Thyroid gland (tissue), 4 donors: ENCODE data around the gene SNED1. TPM values are rescaled to one million over a fixed set of nuclear protein-coding genes. Genes with fewer than 3 reads are reported as not detected.

Experiments
- DNase-seq, 2 donors: peaks; one replicate each; pipeline ENCODE4 v3.0.0-alpha.2; 2019
- H3K27ac ChIP-seq, 3 donors: fragments of 200-600 bp; sonication (generic); 1 replicate in 2 of 3; 2 replicates in 1 of 3; pipeline ENCODE4 v1.5.1; 2016 to 2019; ENCODE audit warnings: mild to moderate bottlenecking in 1 of 3, moderate library complexity in 1 of 3
- H3K27me3 ChIP-seq: fragments of 200-600 bp; sonication (generic); one replicate; pipeline ENCODE4 v1.5.1; 2019
- H3K36me3 ChIP-seq, 2 donors: fragments of 200-600 bp; sonication (generic); one replicate each; pipeline ENCODE4 v1.5.1; 2016 to 2019
- H3K4me1 ChIP-seq, 2 donors: fragments of 200-600 bp; sonication (generic); one replicate each; pipeline ENCODE4 v1.5.1; 2017 to 2019
- H3K4me3 ChIP-seq, 3 donors: fragments of 200-600 bp; sonication (generic); replicated peaks in 1 of 3; 1 replicate in 2 of 3; 2 replicates in 1 of 3; pipeline ENCODE4 v1.5.1; 2016; ENCODE audit warnings: mild to moderate bottlenecking in 1 of 3
- H3K9me3 ChIP-seq: fragments of 200-600 bp; sonication (generic); one replicate; pipeline ENCODE4 v1.5.1; 2017
- POLR2A ChIP-seq, 2 donors: fragments of 450-650 bp; IDR thresholded peaks; one replicate each; pipeline ENCODE4 v1.6.1; 2017; ENCODE audit warnings: antibody characterized with exemption in 2 of 2, mild to moderate bottlenecking in 2 of 2, moderate library complexity in 1 of 2
- WGBS, 2 donors: methylation state at CpG; one replicate each; pipeline ENCODE4 v1.1.5; 2017; 5-methylcytosine and 5-hydroxymethylcytosine counted together
- intact Hi-C: fragments of 100-400 bp; cut with DNase I; formaldehyde crosslinking; loops from one replicate; pipeline ENCODE4 v1.15.1; 2023
- total RNA-seq, 4 donors: library from RNA; depleted of rRNA; stranded (reverse); fragments of >200 nt; gene quantifications; one replicate each; pipeline ENCODE4 v1.2.3, GENCODE V29; 2016
- TF ChIP-seq, protein P1 (sequence below), 6 experiments: fragments of 200-600 bp in 3 of 6; fragments of 450-650 bp in 3 of 6; sonication (generic) in 3 of 6; IDR thresholded peaks; one replicate each; pipeline ENCODE4 v1.5.1; 2016 to 2019; ENCODE audit warnings: antibody characterized with exemption in 6 of 6, mild to moderate bottlenecking in 2 of 6, inconsistent platforms in 1 of 6, moderate library complexity in 1 of 6

The SNED1 gene
- total RNA-seq, 4 donors from 2014 or later: 47.7 to 122 (median 68.7) TPM

- H3K27me3 ChIP-seq: no peaks in the 10 kb centered on the region
- H3K36me3 ChIP-seq: no peaks in the 10 kb centered on the region
- H3K27ac ChIP-seq: no peak overlapping the region
- no peaks in the 10 kb centered on the region for H3K4me1 ChIP-seq
- no peaks in the 10 kb centered on the region for H3K9me3 ChIP-seq
- WGBS, 2 donors: 74 to 80% methylated on average over 14 of the region's 14 CpGs
- intact Hi-C loops: no loop called here
- TF ChIP-seq POLR2A (IDR thresholded peaks at IDR 0.05): no peak
- TF ChIP-seq, protein P1, sequence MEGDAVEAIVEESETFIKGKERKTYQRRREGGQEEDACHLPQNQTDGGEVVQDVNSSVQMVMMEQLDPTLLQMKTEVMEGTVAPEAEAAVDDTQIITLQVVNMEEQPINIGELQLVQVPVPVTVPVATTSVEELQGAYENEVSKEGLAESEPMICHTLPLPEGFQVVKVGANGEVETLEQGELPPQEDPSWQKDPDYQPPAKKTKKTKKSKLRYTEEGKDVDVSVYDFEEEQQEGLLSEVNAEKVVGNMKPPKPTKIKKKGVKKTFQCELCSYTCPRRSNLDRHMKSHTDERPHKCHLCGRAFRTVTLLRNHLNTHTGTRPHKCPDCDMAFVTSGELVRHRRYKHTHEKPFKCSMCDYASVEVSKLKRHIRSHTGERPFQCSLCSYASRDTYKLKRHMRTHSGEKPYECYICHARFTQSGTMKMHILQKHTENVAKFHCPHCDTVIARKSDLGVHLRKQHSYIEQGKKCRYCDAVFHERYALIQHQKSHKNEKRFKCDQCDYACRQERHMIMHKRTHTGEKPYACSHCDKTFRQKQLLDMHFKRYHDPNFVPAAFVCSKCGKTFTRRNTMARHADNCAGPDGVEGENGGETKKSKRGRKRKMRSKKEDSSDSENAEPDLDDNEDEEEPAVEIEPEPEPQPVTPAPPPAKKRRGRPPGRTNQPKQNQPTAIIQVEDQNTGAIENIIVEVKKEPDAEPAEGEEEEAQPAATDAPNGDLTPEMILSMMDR (IDR thresholded peaks at IDR 0.05): no peak
- no peak for DNase-seq
- no peak overlapping the region for H3K4me3 ChIP-seq
Observed at GRCh38 chr2:241109210-241110088, 111.0 kb downstream of the SNED1 start.

DNA sequence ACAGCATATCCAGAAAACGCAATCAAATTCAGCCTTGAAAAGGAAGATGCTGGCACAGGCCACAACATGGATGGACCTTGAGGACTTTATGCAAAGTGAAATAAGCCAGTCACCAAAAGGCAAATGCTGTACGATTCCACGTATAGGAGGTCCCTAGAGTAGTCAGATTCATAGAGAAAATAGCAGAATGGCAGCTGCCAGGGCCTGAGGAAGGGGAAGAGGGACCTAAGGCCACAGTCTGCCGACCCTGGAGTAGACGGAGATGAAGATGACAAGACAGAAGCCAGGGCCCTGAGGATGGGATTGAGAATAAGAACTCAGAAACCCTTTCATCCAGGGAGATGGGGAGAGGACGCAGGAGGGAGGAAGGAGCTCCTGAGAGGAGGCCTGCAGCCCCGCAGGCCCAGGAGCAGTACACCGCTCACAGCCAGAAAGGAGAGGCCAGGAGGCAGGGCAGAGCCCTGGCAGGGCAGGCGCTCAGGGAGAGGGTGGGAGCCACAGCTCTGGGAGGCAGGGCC is 111.7 kb downstream of the SNED1 start:
- Histone ChIP-seq H3K9me3 (no peaks in the 10 kb centered on the region), H3K4me3 (no peak overlapping the region), H3K36me3 (no peaks in the 10 kb centered on the region), H3K27ac (no peak overlapping the region), H3K27me3 (no peaks in the 10 kb centered on the region), H3K4me1 (no peaks in the 10 kb centered on the region)
- WGBS, 2 donors: 94% methylated on average over 9 of the region's 9 CpGs
- no peak for TF ChIP-seq POLR2A (IDR thresholded peaks at IDR 0.05)
- TF ChIP-seq, protein P1 (IDR thresholded peaks at IDR 0.05): no peak
- no peak for DNase-seq
- intact Hi-C loops: no loop called here

- H3K27ac ChIP-seq: no peak overlapping the region
Observed at GRCh38 chr2:241110607-241111439, 112.4 kb downstream of the SNED1 start.

GRCh38 chr2:241111440-241111805 is 113.0 kb downstream of the SNED1 start:
- intact Hi-C loops: no loop called here
- WGBS, 2 donors: 92 to 93% methylated on average over 9 of the region's 9 CpGs
- Histone ChIP-seq H3K27ac (no peak overlapping the region), H3K27me3 (no peaks in the 10 kb centered on the region), H3K36me3 (no peaks in the 10 kb centered on the region), H3K9me3 (no peaks in the 10 kb centered on the region), H3K4me1 (no peaks in the 10 kb centered on the region), H3K4me3 (no peak overlapping the region)
- DNase-seq: no peak
- TF ChIP-seq, protein P1 (IDR thresholded peaks at IDR 0.05): no peak
- TF ChIP-seq POLR2A (IDR thresholded peaks at IDR 0.05): no peak

More at GRCh38 chr2:241110607-241111439, 112.4 kb downstream of the SNED1 start:
- TF ChIP-seq, protein P1 (IDR thresholded peaks at IDR 0.05): no peak
- TF ChIP-seq POLR2A (IDR thresholded peaks at IDR 0.05): no peak
- Histone ChIP-seq H3K4me3 (no peak overlapping the region), H3K9me3 (no peaks in the 10 kb centered on the region), H3K36me3 (no peaks in the 10 kb centered on the region), H3K4me1 (no peaks in the 10 kb centered on the region), H3K27me3 (no peaks in the 10 kb centered on the region)
- 94 to 95% methylated on average over 12 to 19 of the region's 19 CpGs for WGBS, 2 donors
- DNase-seq: no peak
- intact Hi-C loops: no loop called here
